Testis (tissue), 3 donors: ENCODE measurements around the gene RND3. TPM values are rescaled to one million over a fixed set of nuclear protein-coding genes. Genes with fewer than 3 reads are reported as not detected.

Experiments used
- DNase-seq: peaks from one replicate; pipeline ENCODE4 v3.0.0-alpha.2; 2019
- H3K27ac ChIP-seq, 2 donors: fragments of 200-600 bp; sonication (generic); one replicate each; pipeline ENCODE4 v1.5.1; 2019
- H3K27me3 ChIP-seq: fragments of 200-600 bp; sonication (generic); one replicate; pipeline ENCODE4 v1.5.1; 2019
- H3K36me3 ChIP-seq: fragments of 200-600 bp; sonication (generic); one replicate; pipeline ENCODE4 v1.5.1; 2017; ENCODE audit warnings: low read depth; ENCODE audit errors: missing control alignments
- H3K4me1 ChIP-seq: fragments of 200-600 bp; sonication (generic); one replicate; pipeline ENCODE4 v1.5.1; 2019
- H3K4me3 ChIP-seq, 2 donors: fragments of 200-600 bp; sonication (generic); one replicate each; pipeline ENCODE4 v1.5.1; 2017 to 2019
- H3K9me3 ChIP-seq: fragments of 200-600 bp; sonication (generic); one replicate; pipeline ENCODE4 v1.5.1; 2017
- POLR2A ChIP-seq: fragments of 450-650 bp; IDR thresholded peaks from one replicate; pipeline ENCODE4 v1.6.1; 2017; ENCODE audit warnings: antibody characterized with exemption, mild to moderate bottlenecking, moderate library complexity
- WGBS, 2 donors: methylation state at CpG; one replicate each; pipeline ENCODE4 v1.1.5; 2018; 5-methylcytosine and 5-hydroxymethylcytosine counted together
- intact Hi-C: fragments of 100-400 bp; cut with DNase I; formaldehyde crosslinking; loops from one replicate; pipeline ENCODE4 v1.15.1; 2023; ENCODE audit warnings: low total_unique reads
- polyA plus RNA-seq: library from polyadenylated mRNA; stranded (reverse); fragments of 350-450 nt; fragmentation: Illumina TruSeq; extraction: RNeasy Lipid Tissue Mini Kit (QIAGEN cat#74804); gene quantifications from one replicate; pipeline ENCODE4 v1.2.3, GENCODE V29; 2014; ENCODE audit warnings: low read depth, low replicate concordance; ENCODE audit not compliant: insufficient read depth
- total RNA-seq, 2 donors: library from RNA; depleted of rRNA; stranded (reverse); fragments of >200 nt; gene quantifications; one replicate each; pipeline ENCODE4 v1.2.3, GENCODE V29; 2016
- TF ChIP-seq, protein P1 (sequence below), 3 experiments: fragments of 450-650 bp in 2 of 3; fragments of 200-600 bp in 1 of 3; sonication (generic) in 1 of 3; IDR thresholded peaks; one replicate each; pipeline ENCODE4 v1.5.1; 2016 to 2019; ENCODE audit warnings: antibody characterized with exemption in 3 of 3, mild to moderate bottlenecking in 2 of 3, moderate library complexity in 1 of 3

Gene RND3
- total and polyA plus RNA-seq, 3 donors from 2014 or later: 5.0 to 10.2 (median 8.0) TPM

DNA sequence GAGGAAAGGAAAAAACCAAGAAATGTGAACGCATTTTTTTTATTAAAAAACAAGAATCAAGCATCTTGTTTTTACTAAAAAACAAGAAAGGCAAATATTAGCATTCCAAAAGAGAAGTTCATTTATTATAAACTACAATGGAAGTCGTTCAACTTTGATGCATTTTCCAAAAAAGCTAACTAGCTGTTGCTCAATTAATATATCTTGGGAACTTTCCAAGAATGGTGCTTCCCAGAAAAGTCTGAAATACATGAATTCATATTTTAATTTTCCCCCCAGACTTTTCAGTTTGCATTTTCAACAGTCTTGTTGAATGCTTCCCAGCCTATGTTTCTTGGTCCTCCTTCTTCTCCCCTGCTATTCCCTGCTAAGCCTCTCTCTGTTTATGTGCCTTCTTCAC is 7.5 kb upstream of the RND3 start:
- H3K27me3 ChIP-seq: no peaks in the 10 kb centered on the region
- H3K4me1 ChIP-seq: no peaks in the 10 kb centered on the region
- no peak for TF ChIP-seq POLR2A
- TF ChIP-seq, protein P1, sequence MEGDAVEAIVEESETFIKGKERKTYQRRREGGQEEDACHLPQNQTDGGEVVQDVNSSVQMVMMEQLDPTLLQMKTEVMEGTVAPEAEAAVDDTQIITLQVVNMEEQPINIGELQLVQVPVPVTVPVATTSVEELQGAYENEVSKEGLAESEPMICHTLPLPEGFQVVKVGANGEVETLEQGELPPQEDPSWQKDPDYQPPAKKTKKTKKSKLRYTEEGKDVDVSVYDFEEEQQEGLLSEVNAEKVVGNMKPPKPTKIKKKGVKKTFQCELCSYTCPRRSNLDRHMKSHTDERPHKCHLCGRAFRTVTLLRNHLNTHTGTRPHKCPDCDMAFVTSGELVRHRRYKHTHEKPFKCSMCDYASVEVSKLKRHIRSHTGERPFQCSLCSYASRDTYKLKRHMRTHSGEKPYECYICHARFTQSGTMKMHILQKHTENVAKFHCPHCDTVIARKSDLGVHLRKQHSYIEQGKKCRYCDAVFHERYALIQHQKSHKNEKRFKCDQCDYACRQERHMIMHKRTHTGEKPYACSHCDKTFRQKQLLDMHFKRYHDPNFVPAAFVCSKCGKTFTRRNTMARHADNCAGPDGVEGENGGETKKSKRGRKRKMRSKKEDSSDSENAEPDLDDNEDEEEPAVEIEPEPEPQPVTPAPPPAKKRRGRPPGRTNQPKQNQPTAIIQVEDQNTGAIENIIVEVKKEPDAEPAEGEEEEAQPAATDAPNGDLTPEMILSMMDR (IDR thresholded peaks at IDR 0.05): no peak
- WGBS, 2 donors: 77% methylated on average over 2 of the region's 2 CpGs
- no peak overlapping the region for H3K27ac ChIP-seq
- H3K36me3 ChIP-seq: no peaks in the 10 kb centered on the region
- no peak for DNase-seq
- no peaks in the 10 kb centered on the region for H3K9me3 ChIP-seq
- intact Hi-C loops: no loop called here
- no peak overlapping the region for H3K4me3 ChIP-seq

DNA sequence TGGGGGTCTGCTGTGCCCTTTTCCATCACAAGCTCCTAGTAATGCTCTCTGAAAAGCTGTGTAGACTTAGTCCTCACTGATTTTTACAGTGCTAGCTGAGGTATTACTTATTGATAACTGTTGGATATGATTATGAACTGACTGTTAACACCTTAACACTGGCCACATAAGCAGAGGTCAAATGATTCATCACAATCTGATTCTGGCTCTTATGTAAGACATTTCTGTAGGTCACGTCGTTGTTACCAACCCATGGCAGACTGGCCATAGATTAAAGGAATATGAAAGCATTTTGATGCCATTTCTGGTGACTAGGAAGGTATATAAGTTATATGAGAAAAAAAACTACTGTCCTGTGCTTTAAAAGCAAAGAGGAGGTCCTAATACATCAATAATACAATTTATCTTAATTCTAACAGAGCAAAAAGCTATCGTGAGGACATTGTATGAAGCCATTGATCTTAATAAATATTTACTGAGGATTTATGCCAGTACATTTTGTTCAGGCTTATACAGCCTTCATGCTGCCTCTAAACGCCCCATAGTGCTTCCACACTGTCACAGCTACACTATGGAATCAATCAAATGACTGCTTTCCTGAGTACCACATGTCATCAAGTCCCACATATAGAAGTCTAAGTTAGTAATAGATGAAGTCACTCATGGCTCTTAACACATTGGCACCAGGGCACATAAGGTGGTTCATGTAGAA is 6.9 kb upstream of the RND3 start:
- Histone ChIP-seq H3K4me1 (no peaks in the 10 kb centered on the region), H3K27ac (no peak overlapping the region), H3K4me3 (no peak overlapping the region), H3K27me3 (no peaks in the 10 kb centered on the region), H3K36me3 (no peaks in the 10 kb centered on the region), H3K9me3 (no peaks in the 10 kb centered on the region)
- TF ChIP-seq, protein P1 (IDR thresholded peaks at IDR 0.05): no peak
- no peak for TF ChIP-seq POLR2A
- intact Hi-C loops: no loop called here
- 76 to 86% methylated on average over 4 of the region's 4 CpGs for WGBS, 2 donors
- DNase-seq: no peak

DNA sequence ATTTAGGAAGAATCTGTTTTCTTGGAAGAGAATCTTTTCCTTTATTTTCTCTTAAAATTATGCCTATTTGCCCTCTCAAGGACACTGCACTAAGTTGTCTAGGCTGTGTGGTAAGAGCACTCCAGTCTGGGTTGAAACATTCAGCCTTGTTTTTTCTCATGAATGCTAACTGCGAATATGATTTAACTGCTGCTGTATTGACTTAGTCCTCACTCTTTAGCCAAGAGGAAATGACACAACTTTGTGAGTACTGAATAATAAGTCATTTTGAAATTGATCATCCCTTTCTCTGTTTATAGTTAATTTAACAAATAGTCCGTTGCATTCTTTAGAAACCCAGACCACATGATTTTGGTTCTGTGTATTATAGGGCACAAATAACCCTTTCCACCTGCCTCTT is 4.5 kb upstream of the RND3 start:
- intact Hi-C loops: no loop called here
- Histone ChIP-seq H3K4me3 (no peak overlapping the region), H3K27me3 (no peaks in the 10 kb centered on the region), H3K9me3 (no peaks in the 10 kb centered on the region), H3K27ac (no peak overlapping the region), H3K4me1 (no peaks in the 10 kb centered on the region), H3K36me3 (no peaks in the 10 kb centered on the region)
- 75 to 85% methylated on average over 2 of the region's 2 CpGs for WGBS, 2 donors
- no peak for TF ChIP-seq POLR2A
- TF ChIP-seq, protein P1 (IDR thresholded peaks at IDR 0.05): no peak
- no peak for DNase-seq

DNA sequence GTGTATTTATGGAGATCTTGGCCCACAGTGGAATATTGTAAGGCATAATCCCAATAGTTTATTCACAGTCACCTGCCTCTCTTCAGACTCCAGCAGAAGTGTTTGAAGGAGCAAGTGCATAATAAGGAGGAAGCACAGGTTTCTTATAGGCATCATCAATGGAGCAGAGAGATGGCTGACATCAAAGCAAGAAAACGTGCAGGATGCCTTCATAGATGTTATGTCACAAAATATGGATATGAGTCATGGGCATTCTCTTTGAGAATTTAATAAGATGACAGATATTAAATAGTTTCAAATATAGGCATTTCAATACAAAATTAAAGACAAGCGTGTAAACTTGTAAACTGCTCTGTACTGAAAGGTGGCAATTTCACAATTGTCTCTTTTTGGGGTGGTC is 4.0 kb upstream of the RND3 start:
- H3K27me3 ChIP-seq: no peaks in the 10 kb centered on the region
- 82 to 85% methylated on average over 2 of the region's 2 CpGs for WGBS, 2 donors
- H3K9me3 ChIP-seq: no peaks in the 10 kb centered on the region
- no peaks in the 10 kb centered on the region for H3K36me3 ChIP-seq
- no peak overlapping the region for H3K4me3 ChIP-seq
- no peak overlapping the region for H3K27ac ChIP-seq
- intact Hi-C loops: no loop called here
- no peaks in the 10 kb centered on the region for H3K4me1 ChIP-seq
- DNase-seq: no peak
- no peak for TF ChIP-seq POLR2A
- TF ChIP-seq, protein P1 (IDR thresholded peaks at IDR 0.05): no peak

DNA sequence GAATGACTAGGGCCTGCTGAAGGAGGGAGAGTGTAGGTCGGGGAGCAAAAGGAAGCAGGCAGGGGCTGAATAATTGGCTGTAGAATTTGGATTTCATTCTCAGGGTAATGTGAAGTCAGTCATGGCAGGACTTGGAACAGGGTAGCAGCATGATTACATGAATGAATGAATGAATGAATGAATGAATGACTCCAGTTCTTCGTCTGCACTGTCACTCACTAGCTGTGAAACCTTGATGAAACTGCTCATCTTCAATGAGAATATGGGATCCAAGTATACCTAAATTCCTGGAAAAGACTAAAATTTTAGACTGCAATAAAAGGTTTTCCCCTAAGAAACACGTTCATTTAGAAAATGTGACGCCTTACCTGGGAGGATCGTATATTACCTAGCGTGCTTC is 3.0 kb upstream of the RND3 start:
- Histone ChIP-seq H3K27me3 (no peaks in the 10 kb centered on the region), H3K27ac (no peak overlapping the region), H3K4me3 (no peak overlapping the region), H3K36me3 (no peaks in the 10 kb centered on the region), H3K9me3 (no peaks in the 10 kb centered on the region), H3K4me1 (no peaks in the 10 kb centered on the region)
- intact Hi-C loops: no loop called here
- no peak for DNase-seq
- WGBS, 2 donors: 84 to 86% methylated on average over 6 of the region's 6 CpGs
- TF ChIP-seq POLR2A: no peak
- TF ChIP-seq, protein P1 (IDR thresholded peaks at IDR 0.05): no peak
